ENCODE data around the gene FOXG1.

- TF ChIP-seq CTCF (IDR thresholded peaks at IDR 0.05) (no peak), POLR2A (IDR thresholded peaks at IDR 0.05) (no peak), EP300 (IDR thresholded peaks at IDR 0.05) (no peak), POLR2AphosphoS5 (IDR thresholded peaks at IDR 0.05) (no peak)
Observed at GRCh38 chr14:28760431-28760996, 6.1 kb upstream of the FOXG1 start.

Measured in gastroesophageal sphincter (tissue), 3 donors.